ENCODE measurements around the gene ZNF730.
"Not testable (repeated sequence)": the region's sequence is repeated elsewhere in the genome, so short reads cannot be mapped to it uniquely, and the experiment has no call there.

ZNF730 gene

DNA sequence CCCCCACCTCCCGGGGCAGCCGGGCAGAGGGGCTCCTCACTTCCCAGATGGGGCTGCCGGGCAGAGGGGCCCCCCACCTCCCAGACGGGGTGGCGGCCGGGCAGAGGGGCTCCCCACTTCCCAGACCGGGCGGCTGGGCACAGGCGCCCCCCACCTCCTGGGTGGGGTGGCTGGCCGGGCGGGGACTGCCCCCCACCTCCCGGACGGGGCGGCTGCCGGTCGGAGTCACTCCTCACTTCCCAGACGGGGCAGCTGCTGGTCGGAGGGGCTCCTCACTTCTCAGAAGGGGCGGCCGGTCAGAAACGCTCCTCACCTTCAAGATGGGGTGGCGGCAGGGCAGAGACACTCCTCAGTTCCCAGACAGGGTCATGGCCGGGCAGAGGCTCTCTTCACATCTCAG, 43.9 kb downstream of the ZNF730 start:
- no peak overlapping the region for H3K4me3 ChIP-seq (ENCODE audit: low read length)
- no peak for TF ChIP-seq ZNF274 (IDR thresholded peaks at IDR 0.05; ENCODE audit: low read depth, low read length)

DNA sequence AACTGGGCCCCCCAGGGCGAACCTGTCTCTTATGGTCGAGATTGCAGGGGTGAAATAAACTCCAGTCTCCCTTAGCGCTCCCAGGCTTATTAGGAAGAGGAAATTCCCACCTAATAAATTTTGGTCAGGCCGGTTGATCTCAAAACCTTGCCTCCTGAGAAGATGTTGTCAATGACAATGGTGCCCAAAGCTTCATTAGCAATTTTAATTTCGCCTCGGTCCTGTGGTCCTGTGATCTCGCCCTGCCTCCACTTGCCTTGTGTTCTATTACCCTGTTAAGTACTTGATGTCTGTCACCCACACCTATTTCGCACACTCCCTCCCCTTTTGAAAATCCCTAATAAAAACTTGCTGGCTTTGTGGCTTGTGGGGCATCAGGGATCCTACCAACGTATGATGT, 51.5 kb downstream of the ZNF730 start:
- H3K4me3 ChIP-seq (ENCODE audit: low read length): not testable (repeated sequence)

DNA sequence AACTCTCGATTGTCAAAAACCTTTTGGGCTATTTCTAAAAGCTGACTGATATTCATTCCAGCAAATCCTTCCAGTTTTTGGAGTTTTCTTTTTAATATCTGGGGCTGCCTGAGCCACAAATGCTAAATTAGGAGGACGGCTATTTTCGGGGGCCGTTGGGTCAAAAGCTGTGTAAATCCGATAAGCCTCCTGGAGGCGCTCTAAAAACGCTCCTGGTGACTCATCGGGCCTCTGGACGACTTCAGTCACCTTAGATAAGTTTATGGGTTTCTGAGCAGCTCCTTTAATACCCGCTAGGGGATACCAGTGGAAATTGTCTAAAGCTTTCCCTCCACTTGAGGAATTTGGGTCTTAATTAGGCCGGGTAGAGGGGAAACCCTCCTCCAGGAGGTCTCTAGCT, 66.4 kb downstream of the ZNF730 start:
- H3K4me3 ChIP-seq (ENCODE audit: low read length): no peak overlapping the region
- TF ChIP-seq ZNF274 (IDR thresholded peaks at IDR 0.05; ENCODE audit: low read depth, low read length): no peak

DNA sequence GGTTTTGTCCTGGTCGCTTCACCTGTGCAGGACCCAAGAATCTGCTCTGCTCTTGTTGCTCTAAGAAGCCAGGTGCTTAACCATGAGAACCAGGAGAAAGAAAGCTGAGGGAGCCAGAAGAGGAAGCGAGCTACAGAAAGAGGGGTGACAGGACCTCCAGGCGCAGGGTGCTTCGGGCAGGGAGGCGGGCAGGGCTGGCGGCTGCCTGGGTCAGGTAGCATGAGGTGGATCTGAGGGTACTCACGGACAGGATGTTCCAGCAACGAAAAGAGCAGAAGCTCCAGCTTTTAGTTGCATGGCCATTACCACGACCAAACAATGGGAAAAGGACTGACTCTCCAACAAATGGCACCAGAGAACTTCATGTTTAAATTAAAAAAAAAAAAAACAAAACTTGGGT, 73.5 kb downstream of the ZNF730 start:
- H3K4me3 ChIP-seq (ENCODE audit: low read length): no peak overlapping the region
- no peak for TF ChIP-seq ZNF274 (IDR thresholded peaks at IDR 0.05; ENCODE audit: low read depth, low read length)
